Kidney (tissue), 14 donors: ENCODE measurements around the gene RGS3. TPM values are rescaled to one million over a fixed set of nuclear protein-coding genes. Genes with fewer than 3 reads are reported as not detected.

Experiments
- DNase-seq, 5 donors: peaks; one replicate each; pipeline ENCODE4 v3.0.0-alpha.2; 2013 to 2020
- FAIRE-seq: peaks from 2 replicates; lab custom pipeline; 2012; peaks lifted over from hg19 to GRCh38; lab: Jason Lieb, UNC
- H3K27ac ChIP-seq, 2 donors: one replicate each; pipeline ENCODE4 v1.7.0; 2013; ENCODE audit warnings: low read depth in 2 of 2, low read length in 2 of 2, inconsistent platforms in 1 of 2
- H3K27me3 ChIP-seq: one replicate; pipeline ENCODE4 v1.7.1; 2013; ENCODE audit warnings: low read length, inconsistent platforms; ENCODE audit not compliant: control insufficient read depth, insufficient read depth
- H3K36me3 ChIP-seq, 3 donors: one replicate each; pipeline versions ENCODE4 v1.7.0 to v1.7.1; 2013; ENCODE audit warnings: low read length in 3 of 3, control low read depth in 1 of 3, inconsistent platforms in 1 of 3; ENCODE audit not compliant: insufficient read depth in 3 of 3, control insufficient read depth in 2 of 3
- H3K4me1 ChIP-seq, 3 donors: one replicate each; pipeline versions ENCODE4 v1.7.0 to v1.7.1; 2013; ENCODE audit warnings: low read length in 3 of 3, inconsistent platforms in 1 of 3, low read depth in 1 of 3; ENCODE audit not compliant: control insufficient read depth in 2 of 3, insufficient read depth in 2 of 3
- H3K4me3 ChIP-seq, 3 donors: one replicate each; pipeline versions ENCODE4 v1.7.0 to v1.8.1; 2013; ENCODE audit warnings: low read length in 3 of 3, control low read depth in 1 of 3, inconsistent platforms in 1 of 3
- H3K9ac ChIP-seq, 3 donors: one replicate each; pipeline versions ENCODE4 v1.7.0 to v1.7.1; 2013; ENCODE audit warnings: low read length in 3 of 3, control low read depth in 1 of 3, inconsistent platforms in 1 of 3
- H3K9me3 ChIP-seq, 3 donors: one replicate each; pipeline versions ENCODE4 v1.7.0 to v1.7.1; 2013; ENCODE audit warnings: low read length in 3 of 3, control low read depth in 1 of 3, inconsistent platforms in 1 of 3; ENCODE audit not compliant: control insufficient read depth in 2 of 3, insufficient read depth in 1 of 3
- CTCF ChIP-seq: IDR thresholded peaks from 3 replicates; pipeline ENCODE4 v1.5.1; 2012; ENCODE audit warnings: mild to moderate bottlenecking, moderate library complexity, borderline replicate concordance; ENCODE audit not compliant: insufficient read depth; ENCODE audit errors: extremely low read depth
- intact Hi-C: fragments of 100-400 bp; cut with DNase I; formaldehyde crosslinking; loops from one replicate; pipeline ENCODE4 v1.11.1; 2022
- polyA plus RNA-seq: library from polyadenylated mRNA; stranded (reverse); fragments of 350-450 nt; fragmentation: Illumina TruSeq; extraction: RNeasy Lipid Tissue Mini Kit (QIAGEN cat#74804); gene quantifications from one replicate; pipeline ENCODE4 v1.2.3, GENCODE V29; 2014; ENCODE audit warnings: low read depth, low replicate concordance; ENCODE audit not compliant: insufficient read depth
- total RNA-seq: library from RNA; stranded (reverse); fragmentation: NEBNext Ultra II Directional; extraction: Animal tissue kit (Norgen Biotek cat#: 25700); gene quantifications from one replicate; pipeline ENCODE4 v1.2.1, GENCODE V29; 2021
- donor health status: control.
- donor health status: control.
- donor health status: control.
- donor health status: control.
- donor health status: control.
- donor health status: DM: yes; HTN: yes; CAD: no.
- donor health status: Normal renal cell carcinoma (clear cell type).

RGS3 gene
- total and polyA plus RNA-seq, 2 donors from 2014 or later: 114 to 137 TPM

GRCh38 chr9:113427629-113428028 lies 35.9 kb upstream of the RGS3 start:
- Histone ChIP-seq H3K9me3 (no peaks in the 10 kb centered on the region), H3K27me3 (no peaks in the 10 kb centered on the region), H3K36me3 (no peaks in the 10 kb centered on the region), H3K4me3 (no peak overlapping the region), H3K9ac (no peak overlapping the region), H3K27ac (no peak overlapping the region), H3K4me1 (no peaks in the 10 kb centered on the region)
- intact Hi-C loops: no loop called here
- no peak for DNase-seq
- no peak for FAIRE-seq
- no peak for TF ChIP-seq CTCF

- H3K4me1 ChIP-seq: no peaks in the 10 kb centered on the region
- H3K27ac ChIP-seq: no peak overlapping the region
- no peaks in the 10 kb centered on the region for H3K36me3 ChIP-seq
- no peak overlapping the region for H3K9ac ChIP-seq
- intact Hi-C loops: no loop called here
- FAIRE-seq (no peak), DNase-seq (no peak)
- no peak overlapping the region for H3K4me3 ChIP-seq
- no peaks in the 10 kb centered on the region for H3K27me3 ChIP-seq
- no peak for TF ChIP-seq CTCF
- no peaks in the 10 kb centered on the region for H3K9me3 ChIP-seq
These were observed 35.4 kb upstream of the RGS3 start for GRCh38 chr9:113428062-113428615.

GRCh38 chr9:113431191-113431590 lies 32.3 kb upstream of the RGS3 start:
- intact Hi-C loops: no loop called here
- no peak for TF ChIP-seq CTCF
- FAIRE-seq (no peak), DNase-seq (no peak)
- H3K36me3 ChIP-seq: no peaks in the 10 kb centered on the region
- H3K9me3 ChIP-seq: no peaks in the 10 kb centered on the region
- no peak overlapping the region for H3K27ac ChIP-seq
- H3K4me3 ChIP-seq: no peak overlapping the region
- no peak overlapping the region for H3K9ac ChIP-seq
- H3K27me3 ChIP-seq: no peaks in the 10 kb centered on the region
- no peaks in the 10 kb centered on the region for H3K4me1 ChIP-seq
